ENCODE data around the gene GRM3.

GRCh38 chr7:86851566-86851965, 207.9 kb downstream of the GRM3 start:
- TF ChIP-seq YY1 (IDR thresholded peaks at IDR 0.05; ENCODE audit: insufficient read depth, insufficient read length) (no peak), ZNF274 (IDR thresholded peaks at IDR 0.05; ENCODE audit: low read depth, low read length) (no peak), SUZ12 (IDR thresholded peaks at IDR 0.05; ENCODE audit: extremely low read depth, insufficient read depth, insufficient read length) (no peak)

All from NT2/D1 (cell line).